ENCODE measurements around the gene PPCDC. TPM values are rescaled to one million over a fixed set of nuclear protein-coding genes. Genes with fewer than 3 reads are reported as not detected.

The PPCDC gene, protein sequence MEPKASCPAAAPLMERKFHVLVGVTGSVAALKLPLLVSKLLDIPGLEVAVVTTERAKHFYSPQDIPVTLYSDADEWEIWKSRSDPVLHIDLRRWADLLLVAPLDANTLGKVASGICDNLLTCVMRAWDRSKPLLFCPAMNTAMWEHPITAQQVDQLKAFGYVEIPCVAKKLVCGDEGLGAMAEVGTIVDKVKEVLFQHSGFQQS
- total RNA-seq = 12.0 and 12.3 TPM in 2 replicates

GRCh38 chr15:75023181-75023871, at the start of gene PPCDC:
PPCDC (plus strand) TSS chr15:75023590; CDS start chr15:75028319, 4,729 bp downstream.

GRCh38 chr15:74995182-74995778, 28.1 kb upstream of the PPCDC start, which contains the start of gene SCAMP5:
SCAMP5 (plus strand) TSS chr15:74995563; CDS start chr15:75011840, 16,277 bp downstream.

Other genes with a start within 250 kb of the PPCDC start
- gene CSK, start 241.5 kb upstream of the PPCDC start, total RNA-seq = 29.6 and 87.0 TPM in 2 replicates
- gene LMAN1L, start 210.8 kb upstream of the PPCDC start, total RNA-seq = 0.13 TPM in 1 of 2 replicates, not detected in the other
- gene CPLX3, start 197.0 kb upstream of the PPCDC start, total RNA-seq = not detected in 2 replicates
- 13.3 and 33.2 TPM in 2 replicates for gene ULK3, start 180.4 kb upstream of the PPCDC start, total RNA-seq
- gene SCAMP2, start 150.2 kb upstream of the PPCDC start, total RNA-seq = 12.1 and 31.5 TPM in 2 replicates
- gene MPI, start 133.5 kb upstream of the PPCDC start, total RNA-seq = 22.3 and 54.6 TPM in 2 replicates
- gene FAM219B, start 116.7 kb upstream of the PPCDC start, total RNA-seq = 29.6 and 44.9 TPM in 2 replicates
- gene COX5A, start 85.5 kb upstream of the PPCDC start, total RNA-seq = 50.3 and 70.5 TPM in 2 replicates
- 10.6 and 11.2 TPM in 2 replicates for gene RPP25, start 66.8 kb upstream of the PPCDC start, total RNA-seq
- 5.3 and 5.9 TPM in 2 replicates for gene SCAMP5, start 28.0 kb upstream of the PPCDC start, total RNA-seq
- gene C15orf39, start 178.3 kb downstream of the PPCDC start, total RNA-seq = 2.4 and 7.4 TPM in 2 replicates
- gene GOLGA6C, start 234.7 kb downstream of the PPCDC start, total RNA-seq = not detected in 2 replicates